ENCODE measurements around the gene ID3. TPM values are rescaled to one million over a fixed set of nuclear protein-coding genes. Genes with fewer than 3 reads are reported as not detected.

The ID3 gene, protein sequence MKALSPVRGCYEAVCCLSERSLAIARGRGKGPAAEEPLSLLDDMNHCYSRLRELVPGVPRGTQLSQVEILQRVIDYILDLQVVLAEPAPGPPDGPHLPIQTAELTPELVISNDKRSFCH
- total RNA-seq, result 78.9 and 285 TPM in 2 replicates

DNA sequence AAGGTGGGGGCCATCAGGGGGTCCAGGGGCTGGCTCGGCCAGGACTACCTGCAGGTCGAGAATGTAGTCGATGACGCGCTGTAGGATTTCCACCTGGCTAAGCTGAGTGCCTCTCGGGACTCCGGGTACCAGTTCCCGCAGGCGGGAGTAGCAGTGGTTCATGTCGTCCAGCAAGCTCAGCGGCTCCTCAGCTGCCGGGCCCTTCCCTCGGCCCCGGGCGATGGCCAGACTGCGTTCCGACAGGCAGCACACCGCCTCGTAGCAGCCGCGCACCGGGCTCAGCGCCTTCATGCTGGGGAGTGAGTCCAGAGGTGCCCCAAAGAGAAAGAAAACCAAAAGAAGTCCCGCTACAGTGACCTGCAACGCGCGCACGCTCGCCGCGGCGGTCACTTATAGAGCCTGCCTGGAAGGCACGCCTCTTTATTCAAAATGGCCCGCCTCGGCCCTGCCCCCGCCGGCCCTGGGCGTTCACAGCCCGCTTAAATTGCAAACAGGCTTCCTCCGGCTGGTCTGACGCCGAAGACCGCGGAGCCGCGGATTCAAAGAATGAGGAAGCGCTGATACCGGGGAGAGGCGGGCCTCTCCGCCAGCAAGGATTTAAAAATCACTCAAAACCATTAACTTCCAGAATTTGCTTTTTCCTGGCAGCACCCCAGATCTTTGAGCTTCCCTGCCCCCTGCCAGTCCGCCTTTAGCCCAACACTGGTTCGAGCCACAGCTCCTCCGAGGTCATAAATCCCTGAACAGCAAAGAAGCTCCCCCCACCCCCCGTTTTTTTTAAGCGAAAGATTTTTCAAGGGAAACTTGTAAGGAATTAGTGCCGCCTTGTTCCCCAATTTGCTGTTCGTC lies at the start of gene ID3:
Gene ID3 (minus strand): TSS at position 366 of the 849 bp plus-strand sequence. CDS start 75 bp downstream, at position 291.

DNA sequence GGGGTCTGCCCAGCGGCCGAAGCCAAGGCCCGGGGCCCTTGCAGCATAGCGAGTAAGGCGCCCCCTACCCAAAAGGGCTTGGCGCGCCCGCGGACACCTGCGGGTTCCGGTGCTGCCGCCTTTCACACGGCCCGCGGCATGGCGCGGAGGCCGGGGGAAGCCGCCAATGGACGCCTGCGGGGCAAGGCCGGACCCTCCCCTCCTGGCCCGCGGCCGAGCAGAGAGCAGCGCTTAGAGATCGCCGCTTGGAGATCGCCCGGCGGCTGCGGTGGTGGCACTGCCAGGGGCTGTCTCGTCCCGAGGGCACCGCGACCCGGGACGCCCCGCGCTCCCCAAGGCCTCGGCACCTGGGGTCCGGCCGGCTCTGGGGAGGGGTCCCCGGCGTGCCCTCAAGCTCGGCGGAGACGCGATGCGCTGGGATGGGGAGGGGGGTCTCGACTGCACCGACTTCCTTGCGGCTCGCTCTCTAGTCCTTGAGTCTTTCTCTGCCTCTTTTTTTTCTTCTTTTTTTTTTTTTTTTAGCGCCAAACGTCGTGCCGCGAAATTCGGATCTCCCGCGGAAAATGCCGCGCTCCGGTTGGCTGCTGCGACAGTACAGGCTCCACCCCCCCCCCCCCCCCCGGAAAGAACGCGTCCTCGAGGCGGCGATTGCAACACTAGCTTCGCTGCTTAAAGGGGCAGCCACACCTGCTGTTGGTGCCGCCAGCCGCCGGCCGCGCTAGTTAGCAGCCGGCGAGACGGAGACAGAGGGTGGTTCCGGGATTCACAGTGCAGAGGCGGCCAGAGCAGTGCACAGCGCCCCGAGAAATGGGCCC lies 28.3 kb downstream of the ID3 start, which contains the start of gene E2F2:
Gene E2F2 (minus strand): TSS at position 487 of the 815 bp plus-strand sequence. CDS start 440 bp downstream, at position 47.

Other genes starting within 250 kb of the ID3 start
- 66.0 and 79.9 TPM in 2 replicates for gene HNRNPR, start 215.2 kb downstream of the ID3 start, total RNA-seq
- gene ZNF436, start 189.7 kb downstream of the ID3 start, total RNA-seq, result 31.2 and 56.2 TPM in 2 replicates
- 13.7 and 20.2 TPM in 2 replicates for gene TCEA3, start 134.8 kb downstream of the ID3 start, total RNA-seq
- gene ASAP3, start 75.3 kb downstream of the ID3 start, total RNA-seq, result 95.2 and 107 TPM in 2 replicates
- under 0.01 TPM in 1 of 2 replicates, not detected in the other for gene E2F2, start 28.3 kb downstream of the ID3 start, total RNA-seq
- 1,375 and 1,533 TPM in 2 replicates for gene RPL11, start 132.3 kb upstream of the ID3 start, total RNA-seq
- gene ELOA, start 184.0 kb upstream of the ID3 start, total RNA-seq, result 11.8 and 13.4 TPM in 2 replicates
- gene PITHD1, start 218.9 kb upstream of the ID3 start, total RNA-seq, result 24.5 and 36.4 TPM in 2 replicates
- 21.0 and 26.5 TPM in 2 replicates for gene LYPLA2, start 231.6 kb upstream of the ID3 start, total RNA-seq
- gene GALE, start 241.3 kb upstream of the ID3 start, total RNA-seq, result 8.1 and 12.8 TPM in 2 replicates